HG02852 (cell line): ENCODE data around the gene MAOB.
"Not testable (repeated sequence)": the region's sequence is repeated elsewhere in the genome, so short reads cannot be mapped to it uniquely, and the experiment has no call there.

Experiments used
- ATAC-seq: cut with Tn5 transposase; IDR thresholded peaks from one replicate; pipeline ENCODE4 v1.9.1; 2021; ENCODE audit warnings: mild to moderate bottlenecking, moderate library complexity; ENCODE audit not compliant: unreplicated experiment

The MAOB gene

DNA sequence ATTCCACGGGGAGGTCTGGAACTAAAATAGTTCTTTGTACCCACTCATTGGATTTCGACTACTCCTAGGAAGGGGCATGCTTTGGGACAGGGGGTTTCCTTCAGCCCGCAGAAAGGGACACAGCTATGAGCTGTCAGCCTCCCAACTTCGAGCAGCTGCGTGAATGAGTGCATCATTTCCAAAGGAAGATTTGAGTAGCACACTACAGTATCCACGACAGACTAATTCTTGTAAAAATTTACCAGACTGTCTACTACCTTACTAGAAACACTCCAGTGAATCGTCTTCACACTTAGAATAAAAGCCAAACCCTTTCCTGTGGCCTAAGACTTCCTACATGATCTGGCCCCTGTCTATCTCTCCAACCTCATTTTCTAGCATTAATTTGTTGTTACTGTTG is 124.2 kb downstream of the MAOB start:
- ATAC-seq: no peak

DNA sequence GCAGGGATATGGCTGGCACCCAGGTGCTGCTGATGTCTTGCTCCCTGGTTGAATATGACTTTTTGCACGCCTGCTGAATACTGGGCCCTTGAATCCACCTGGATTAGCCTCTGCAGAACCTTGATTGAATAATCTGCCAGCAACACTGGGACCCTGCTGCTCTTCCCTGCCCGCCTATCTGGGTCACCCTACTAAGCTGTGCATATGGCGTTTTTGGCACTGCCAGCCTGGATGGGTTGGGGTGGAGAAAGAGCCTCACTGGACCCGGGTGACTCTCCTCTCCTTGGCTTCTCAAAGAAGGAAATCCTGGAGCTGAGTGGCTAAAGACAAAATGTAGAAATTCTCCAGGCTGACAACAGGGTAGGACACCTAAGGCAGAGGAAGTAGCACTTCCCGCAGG is 126.2 kb downstream of the MAOB start:
- no peak for ATAC-seq

DNA sequence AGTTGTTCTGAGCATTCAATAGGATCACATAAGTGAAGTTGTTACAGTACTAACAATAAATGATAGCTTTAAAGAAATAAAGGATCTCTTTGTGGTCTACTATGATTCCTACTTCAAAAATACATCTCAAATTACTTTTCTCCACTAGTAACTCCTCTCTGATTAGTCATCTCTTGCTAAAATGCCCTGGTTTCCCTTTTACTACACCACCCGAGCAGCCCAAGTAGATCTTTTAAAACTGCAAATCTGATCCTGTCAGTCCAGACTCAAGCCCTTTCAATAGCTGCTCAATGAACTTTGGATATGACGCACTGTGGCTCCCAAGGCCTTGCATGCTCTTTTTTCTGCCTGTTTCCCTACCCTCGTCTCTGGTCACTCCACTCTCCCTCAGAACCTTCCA is 128.6 kb downstream of the MAOB start:
- no peak for ATAC-seq

DNA sequence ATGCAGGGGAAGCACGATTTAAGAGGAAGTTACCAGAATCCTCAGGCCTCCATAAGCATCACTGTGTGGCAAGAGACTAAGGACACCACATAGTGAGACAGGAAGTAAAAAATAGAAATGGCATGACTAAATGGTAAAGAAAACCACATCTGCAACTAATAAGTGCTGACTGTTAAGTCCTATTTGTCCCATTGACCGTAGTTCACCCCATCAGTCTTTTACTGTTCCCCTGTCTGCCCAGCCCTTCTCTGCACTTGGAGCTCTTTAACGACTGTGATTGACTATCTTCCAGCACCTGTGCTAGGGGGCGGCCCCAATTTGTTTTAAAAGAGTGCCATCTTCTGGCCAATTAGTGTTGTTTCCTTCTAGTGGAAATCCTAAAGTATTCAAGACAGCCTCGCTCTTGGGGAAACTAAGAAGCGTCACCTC is 132.0 kb downstream of the MAOB start:
- peak; percentile 88 for ATAC-seq

DNA sequence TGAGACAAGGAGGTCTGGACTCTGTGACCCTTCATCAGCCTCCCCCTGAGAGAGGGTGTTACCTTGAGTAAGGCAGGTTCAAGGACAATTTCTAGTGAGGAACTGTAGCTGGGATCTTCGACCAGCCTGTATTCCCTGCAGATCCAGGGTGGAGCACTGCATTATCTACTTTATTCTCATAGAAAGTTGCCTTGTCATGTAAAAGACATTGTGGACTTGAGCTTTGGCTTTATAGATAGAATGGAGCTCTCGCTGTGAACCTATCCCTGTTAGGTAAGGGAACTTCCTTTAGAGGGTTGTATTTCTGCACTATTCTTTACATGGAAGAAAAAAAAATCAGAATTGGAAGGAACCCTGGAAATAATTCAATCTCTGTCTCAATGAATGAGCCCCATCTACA is 134.8 kb downstream of the MAOB start:
- ATAC-seq: no peak

DNA sequence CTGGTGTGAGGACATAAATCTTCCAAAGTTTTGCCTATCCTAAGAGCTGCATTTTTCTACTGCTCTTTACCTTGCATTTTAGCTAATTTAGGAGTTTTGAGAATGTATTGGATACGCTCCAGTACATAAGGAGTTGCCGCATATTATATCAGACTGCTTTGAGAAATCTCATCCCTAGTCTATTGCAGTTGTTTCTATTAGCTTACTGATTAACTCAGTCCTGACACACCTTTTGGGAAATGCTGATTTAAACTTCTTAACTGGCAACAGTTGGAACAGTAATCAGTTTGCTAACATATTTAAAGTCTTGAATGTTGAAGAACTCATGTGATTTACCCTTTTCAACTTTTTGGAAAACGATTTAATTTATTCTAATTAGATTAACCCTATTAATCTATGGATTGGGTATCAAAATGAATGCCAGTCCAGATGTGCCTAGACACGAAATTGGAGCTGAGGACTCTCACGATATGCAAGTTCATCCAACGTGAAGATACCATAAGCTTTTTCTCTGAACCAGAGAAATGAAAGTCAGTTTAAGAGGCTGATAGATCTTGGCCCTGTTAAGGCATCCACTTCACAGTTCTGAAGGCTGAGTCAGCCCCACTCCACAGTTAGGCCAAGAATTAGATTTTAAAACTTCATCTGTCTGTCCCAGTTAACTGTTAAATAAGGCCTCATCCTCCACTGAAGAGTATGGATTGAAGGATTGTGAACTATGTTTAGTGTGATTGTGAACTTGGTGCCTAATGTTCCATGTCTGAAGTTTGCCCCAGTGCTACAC is 136.1 kb downstream of the MAOB start:
- ATAC-seq: no peak

DNA sequence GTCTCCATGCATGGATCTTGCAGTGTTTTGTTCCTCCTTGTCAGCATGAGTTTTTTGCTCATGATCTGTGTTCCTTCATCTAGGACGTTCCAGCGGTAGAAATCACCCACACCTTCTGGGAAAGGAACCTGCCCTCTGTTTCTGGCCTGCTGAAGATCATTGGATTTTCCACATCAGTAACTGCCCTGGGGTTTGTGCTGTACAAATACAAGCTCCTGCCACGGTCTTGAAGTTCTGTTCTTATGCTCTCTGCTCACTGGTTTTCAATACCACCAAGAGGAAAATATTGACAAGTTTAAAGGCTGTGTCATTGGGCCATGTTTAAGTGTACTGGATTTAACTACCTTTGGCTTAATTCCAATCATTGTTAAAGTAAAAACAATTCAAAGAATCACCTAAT is 138.0 kb downstream of the MAOB start:
- no peak for ATAC-seq

DNA sequence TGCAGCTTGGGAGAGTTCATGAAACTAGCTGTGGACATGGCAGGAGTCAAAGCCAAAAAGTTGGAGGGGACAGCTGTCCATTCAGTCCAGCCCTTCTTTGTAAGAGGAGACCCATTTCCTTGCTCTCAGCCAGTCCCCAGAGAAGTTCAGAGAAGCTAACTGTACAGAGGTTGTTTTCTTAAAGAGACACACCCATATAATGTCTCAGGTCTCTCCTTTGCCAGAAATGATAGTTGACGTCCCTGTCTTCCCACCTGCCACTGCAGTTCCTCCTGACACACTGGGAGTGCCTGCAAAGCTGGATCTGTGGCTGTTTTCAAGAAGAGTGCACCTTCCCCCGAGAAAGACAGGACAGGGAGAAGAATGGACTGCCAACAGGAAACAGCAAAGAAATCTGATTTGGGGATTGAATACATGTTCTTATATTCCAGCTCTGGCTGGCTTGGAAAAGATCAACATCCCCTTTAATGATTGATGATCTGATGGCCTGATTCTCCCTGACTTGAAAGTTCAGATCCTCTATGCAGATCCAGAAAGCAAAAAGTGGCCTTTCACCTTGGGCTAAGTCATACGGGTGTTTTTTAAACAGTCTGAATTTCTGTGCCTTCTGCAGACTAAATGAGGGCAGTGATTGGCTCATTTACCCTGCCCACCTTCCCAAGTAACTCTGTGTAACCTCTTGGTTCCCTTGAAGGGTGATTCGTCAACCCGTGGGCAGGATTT is 139.0 kb downstream of the MAOB start:
- no peak for ATAC-seq

DNA sequence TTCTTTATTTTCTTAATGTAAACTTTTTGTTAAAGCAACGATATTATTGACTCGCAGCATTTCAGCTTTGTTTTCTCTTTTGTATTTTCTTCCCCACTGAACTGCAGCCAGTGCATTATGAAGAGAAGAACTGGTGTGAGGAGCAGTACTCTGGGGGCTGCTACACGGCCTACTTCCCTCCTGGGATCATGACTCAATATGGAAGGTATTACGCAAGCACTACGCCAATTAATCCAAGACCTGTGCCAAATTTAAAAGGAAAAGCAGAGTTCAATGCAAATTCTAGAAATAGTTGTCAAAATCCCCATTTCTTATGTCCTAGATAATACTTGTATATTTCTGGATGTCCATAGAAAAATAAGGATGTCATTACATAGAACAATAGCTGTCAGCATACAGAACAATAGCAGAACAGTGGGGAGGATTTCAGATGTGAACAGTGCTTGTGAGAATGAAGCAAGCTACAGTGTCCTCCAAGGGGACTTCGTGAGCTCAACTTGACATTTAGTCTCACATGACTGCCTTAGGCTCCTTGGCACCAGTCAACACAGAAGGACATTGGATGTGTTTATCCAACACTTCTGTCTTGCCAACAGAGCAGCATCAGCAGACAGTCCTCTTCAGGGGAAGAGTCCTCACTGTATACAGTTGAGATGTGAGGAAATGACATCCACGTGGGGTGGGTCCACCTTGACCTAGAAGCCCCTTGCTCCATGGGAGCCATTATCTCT is 140.2 kb downstream of the MAOB start:
- no peak for ATAC-seq

DNA sequence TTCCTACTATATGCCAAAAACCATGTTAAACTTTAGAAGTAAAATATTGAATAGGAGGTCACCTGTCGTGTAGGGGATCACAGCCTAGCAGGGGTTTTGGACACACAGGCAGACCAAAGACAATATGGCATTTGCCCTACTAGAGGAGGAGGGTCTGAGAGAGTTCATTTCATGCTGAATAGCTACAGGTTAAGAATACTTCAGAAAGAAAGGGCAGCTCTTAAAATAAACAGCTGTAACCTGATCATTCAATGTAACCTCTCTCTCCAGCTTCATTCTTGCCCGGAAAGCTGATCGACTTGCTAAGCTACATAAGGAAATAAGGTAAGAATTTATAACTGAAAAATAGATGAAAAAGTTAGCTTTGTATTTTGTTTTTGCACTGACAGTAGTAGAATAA is 146.3 kb downstream of the MAOB start:
- ATAC-seq: no peak

DNA sequence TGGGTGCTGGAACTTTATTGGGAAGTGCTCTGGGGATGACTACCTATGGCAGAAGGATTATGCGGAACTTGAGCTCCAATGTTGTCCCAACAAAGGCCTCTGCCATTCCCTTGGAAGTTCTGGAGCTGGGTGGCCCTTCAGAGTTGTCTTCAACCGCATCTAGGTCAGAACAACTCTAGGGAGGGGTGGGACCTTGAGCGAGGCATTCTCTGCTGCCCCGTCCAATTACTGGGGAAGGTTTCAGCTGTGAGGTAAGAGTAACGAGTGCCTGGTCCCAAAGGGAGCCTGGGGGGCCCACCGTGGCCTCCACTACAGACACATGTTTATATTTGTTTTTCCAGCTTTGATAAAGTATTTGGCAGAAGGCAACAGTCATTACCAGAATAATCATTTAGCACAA is 146.7 kb downstream of the MAOB start:
- no peak for ATAC-seq

DNA sequence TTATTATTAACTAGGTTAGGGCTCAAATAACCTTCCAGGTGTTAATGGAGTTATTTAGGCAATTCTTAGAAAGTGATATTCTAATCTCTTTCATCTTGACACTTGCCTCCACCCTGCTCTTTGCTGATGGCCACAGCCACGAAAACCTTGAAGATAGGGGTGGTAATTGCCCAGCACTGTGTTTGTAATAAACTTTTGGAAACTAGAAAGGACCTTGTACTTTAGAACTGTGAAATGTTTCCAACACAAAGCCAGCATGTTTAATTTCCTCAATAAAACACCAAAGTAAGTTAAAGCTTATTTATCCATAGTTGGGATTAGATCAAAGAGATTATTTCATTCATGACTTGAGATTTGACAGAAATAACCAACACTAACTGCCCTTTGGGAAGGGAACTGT is 147.8 kb downstream of the MAOB start:
- ATAC-seq: no peak

DNA sequence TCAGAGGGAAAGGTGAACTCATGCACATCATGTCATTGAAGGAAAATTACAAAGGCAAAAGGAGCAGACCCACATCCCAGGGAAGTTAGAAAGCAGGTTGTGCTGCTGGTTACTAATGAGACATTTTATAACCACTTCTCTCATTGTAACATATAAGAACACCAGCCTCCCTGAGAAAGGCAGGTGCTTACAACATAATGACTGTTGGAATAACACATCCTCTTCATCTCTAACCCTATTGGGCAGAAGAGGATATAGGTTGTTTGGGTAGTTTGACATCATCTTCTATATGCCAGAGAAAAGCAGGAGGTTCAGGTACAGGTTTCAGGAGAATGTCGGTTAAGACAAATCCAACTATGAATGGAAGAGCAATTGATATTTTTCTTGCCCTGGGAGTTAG is 148.6 kb downstream of the MAOB start:
- ATAC-seq: no peak

DNA sequence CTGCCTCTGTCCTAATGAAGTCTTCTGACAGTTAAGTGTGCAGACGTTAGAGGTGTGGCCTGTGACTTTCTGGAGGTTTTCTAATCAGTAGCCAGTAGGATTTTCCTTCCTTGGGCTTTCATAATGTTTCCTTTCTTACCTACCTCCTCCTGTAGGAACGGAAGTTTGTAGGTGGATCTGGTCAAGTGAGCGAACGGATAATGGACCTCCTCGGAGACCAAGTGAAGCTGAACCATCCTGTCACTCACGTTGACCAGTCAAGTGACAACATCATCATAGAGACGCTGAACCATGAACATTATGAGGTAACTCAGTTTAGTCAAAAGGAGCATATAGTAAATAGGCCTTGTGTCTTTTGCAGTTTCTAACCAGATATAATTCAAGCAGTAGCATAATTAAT is 151.2 kb downstream of the MAOB start:
- no peak for ATAC-seq

DNA sequence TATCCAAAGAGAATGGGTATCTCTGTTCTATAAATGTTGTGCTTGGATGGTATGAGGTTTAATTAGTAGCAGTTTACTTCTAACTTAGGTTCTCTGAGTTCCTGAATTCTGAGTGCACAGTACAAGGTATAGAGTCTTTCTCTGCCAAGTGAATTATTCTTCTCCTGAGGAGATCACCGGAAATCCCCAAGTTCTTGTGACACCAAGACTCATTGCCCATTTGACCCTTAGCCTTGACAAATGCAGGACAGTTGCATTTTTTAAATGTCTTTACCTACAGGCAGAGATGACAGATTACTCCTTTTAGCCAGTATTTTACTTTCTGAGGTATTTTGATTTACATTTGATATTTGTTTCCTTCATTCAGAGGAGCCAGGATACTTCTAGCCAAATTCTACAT is 153.3 kb downstream of the MAOB start:
- no peak for ATAC-seq

DNA sequence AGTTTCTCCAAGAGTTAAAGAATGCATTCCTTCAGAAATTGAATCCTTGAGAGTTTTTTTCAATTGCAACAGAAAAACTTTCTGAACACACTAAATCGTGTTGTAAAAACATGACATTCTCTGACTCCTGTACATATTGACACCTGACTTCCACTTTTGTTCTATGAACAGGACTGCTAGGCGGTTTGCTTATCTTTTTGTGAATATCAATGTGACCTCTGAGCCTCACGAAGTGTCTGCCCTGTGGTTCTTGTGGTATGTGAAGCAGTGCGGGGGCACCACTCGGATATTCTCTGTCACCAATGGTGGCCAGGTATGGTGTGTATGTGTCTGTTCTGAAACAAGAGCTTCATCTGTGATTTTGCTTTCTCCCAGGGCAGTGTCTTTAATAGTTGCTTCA is 154.2 kb downstream of the MAOB start:
- no peak for ATAC-seq

DNA sequence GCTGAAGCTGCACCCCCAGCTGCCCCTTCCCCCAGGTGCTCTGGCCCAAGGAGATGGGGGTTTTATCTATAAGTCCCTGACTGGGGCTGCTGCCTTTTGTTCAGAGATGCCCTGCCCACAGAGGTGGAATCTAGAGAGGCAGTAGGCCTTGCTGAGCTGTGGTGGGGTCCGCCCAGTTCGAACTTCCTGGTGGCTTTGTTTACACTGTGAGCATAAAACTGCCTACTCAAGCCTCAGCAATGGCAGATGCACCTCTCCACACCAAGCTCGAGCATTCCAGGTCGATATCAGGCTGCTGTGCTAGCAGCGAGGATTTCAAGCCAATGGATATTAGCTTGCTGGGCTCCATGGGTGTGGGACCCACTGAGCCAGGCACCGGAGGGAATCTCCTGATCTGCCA is 155.0 kb downstream of the MAOB start:
- ATAC-seq: not testable (repeated sequence)

DNA sequence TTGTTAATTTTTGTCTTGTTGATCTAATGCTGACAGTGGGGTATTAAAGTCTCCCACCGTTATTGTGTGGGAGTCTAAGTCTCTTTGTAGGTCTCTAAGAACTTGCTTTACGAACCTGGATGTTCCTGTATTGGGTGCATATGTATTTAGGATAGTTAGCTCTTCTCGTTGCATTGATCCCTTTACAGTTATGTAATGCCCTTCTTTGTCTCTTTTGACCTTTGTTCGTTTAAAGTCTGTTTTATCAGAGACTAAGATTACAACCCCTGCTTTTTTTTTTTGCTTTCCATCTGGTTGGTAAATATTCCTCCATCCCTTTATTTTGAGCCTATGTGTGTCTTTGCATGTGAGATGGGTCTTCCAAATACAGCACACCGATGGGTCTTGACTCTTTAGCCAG is 157.0 kb downstream of the MAOB start:
- not testable (repeated sequence) for ATAC-seq

DNA sequence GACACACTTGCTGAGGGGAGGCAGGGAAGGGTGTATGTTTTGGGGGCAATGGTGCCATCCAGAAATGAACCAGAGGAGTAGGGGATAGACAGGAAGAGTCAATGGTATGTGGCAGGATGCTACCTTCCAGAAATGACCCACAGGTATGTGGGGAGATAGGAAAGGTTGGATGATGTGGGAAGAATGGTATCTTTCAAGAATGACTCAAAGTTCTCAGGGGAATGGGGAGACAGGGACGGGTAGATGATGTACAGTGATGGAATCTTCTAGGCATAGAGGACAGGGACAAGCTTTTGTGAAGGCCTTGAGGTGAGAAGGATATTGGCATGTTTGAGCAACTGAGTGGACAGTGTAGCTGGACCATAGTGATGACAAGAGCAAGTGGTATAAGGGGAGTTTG is 161.3 kb downstream of the MAOB start:
- ATAC-seq: no peak

DNA sequence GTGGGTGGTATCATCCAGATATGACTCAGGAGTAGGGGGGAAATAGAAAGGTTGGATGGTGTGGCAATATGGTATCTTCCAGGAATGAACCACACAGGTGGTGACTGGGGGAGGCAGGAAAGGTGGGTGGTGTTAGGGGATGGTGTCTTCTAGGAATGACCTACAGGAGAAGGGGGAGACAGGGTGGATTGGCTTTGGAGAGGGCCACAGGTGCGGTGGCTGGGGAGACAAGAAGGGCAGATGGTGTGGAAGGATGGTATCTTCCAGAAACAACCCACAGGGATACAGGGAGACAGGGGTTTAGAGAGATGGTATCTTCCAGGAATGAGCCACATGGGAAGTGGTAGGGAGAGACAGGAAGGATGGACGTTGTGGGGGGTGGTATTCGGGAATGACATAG is 162.2 kb downstream of the MAOB start:
- ATAC-seq: no peak

DNA sequence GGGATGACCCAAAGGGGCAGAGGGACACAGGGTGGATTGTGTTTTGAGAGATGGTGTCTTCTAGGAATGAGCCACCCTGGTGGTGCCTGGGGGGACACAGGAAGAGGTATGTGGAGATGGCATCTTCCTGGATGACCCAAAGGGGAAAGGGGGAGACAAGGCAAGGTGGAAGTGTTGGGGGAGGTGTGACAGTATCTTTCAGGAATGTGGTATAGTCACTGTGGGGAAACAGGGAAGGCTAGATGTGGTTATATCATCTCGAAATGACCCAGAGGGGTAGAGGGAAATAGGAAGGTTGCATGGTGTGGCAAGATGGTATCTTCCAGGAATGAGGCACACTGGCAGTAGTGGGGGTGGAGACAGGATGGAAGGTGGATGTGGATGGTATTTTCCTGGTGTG is 163.3 kb downstream of the MAOB start:
- ATAC-seq: no peak

DNA sequence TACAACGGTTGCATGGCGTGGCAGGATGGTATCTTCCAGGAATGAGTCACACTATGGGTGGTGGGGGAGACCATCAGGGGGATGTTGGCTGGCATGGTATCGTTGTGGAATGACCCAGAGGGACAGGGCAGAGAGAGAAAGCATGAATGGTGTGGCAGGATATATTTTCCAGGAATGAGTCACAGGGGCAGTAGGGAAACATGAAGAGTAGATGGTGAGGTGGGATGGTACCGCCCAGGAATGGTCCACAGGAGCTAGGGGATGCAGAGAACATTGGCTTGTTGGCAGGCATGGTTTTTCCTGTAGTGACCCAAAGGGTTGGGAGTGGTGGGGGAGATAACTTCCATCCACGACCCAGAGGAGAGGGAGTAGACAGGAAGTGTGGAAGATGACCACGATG is 163.7 kb downstream of the MAOB start:
- no peak for ATAC-seq
